CD4-positive, alpha-beta T cell treated with Interleukin-12 subunit alpha and Interleukin-12 subunit beta, for 1 hour (primary cell): ENCODE data around the gene SCRG1.
A peak's percentile ranks its signal among the peaks of the same experiment; 100 is the strongest.

Source experiments
- DNase-seq: peaks from one replicate; pipeline ENCODE4 v3.0.0-alpha.2; 2020

SCRG1 gene

GRCh38 chr4:173398779-173399415 is at the start of gene SCRG1:
Gene SCRG1, minus strand, starts transcription at chr4:173399116. Its CDS starts 7,702 bp downstream, at chr4:173391414.
- no peak for DNase-seq

- no peak for DNase-seq
Observed at GRCh38 chr4:173448103-173448502, 49.2 kb upstream of the SCRG1 start.

GRCh38 chr4:173446416-173446815 is 47.5 kb upstream of the SCRG1 start:
- DNase-seq, result no peak

GRCh38 chr4:173443121-173443520 is 44.2 kb upstream of the SCRG1 start:
- no peak for DNase-seq

- no peak for DNase-seq
Observed at GRCh38 chr4:173442223-173442932, 43.5 kb upstream of the SCRG1 start.

DNA sequence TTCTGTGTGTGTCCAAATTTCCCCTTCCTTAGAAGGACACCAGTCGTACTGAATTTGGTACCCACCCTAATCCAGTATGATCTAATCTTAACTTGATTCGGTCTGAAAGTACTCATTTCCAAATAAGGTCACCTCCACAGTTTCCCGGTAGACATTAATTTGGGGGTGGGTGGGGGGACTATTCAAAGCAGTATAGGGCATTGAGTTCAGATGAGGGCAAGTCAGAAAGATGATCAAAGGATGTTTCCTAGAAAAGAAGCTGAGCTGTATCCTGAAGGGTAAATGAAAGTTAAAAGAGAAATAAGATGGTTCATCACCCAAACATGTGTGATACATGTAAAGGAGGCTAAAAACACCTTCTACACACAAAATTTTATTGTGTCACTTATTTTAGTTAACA is 42.0 kb upstream of the SCRG1 start:
- no peak for DNase-seq

DNA sequence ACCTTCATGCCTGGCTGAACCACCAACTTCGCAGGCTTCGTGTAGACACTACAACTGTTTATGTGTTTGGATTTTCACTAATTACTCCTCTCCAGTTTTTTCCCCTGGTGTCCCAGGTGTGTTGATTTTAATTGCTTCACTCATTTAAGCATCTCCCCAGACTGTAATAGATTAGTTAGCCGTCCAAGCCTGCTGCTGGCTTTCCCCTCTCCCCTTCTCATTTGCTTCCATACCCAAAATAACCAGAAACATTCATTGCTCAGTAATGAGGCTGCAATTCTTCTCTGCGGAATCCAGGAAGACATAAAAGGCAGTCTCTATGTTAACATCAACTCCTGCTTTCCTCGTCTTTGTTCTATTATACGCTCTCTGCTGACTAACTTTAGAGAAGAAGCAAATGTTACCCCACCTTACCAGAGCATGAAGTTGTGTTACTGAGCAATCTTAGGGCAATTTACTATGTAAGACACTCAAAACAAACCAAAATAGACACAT is 37.9 kb upstream of the SCRG1 start:
- DNase-seq, result no peak

GRCh38 chr4:173436149-173436579 is 37.2 kb upstream of the SCRG1 start:
- no peak for DNase-seq

GRCh38 chr4:173434231-173434630 is 35.3 kb upstream of the SCRG1 start:
- no peak for DNase-seq

GRCh38 chr4:173433447-173433846 is 34.5 kb upstream of the SCRG1 start:
- no peak for DNase-seq

- no peak for DNase-seq
Observed at GRCh38 chr4:173432430-173432829, 33.5 kb upstream of the SCRG1 start.

- peak; percentile 33 for DNase-seq
Observed at GRCh38 chr4:173426064-173426463, 27.1 kb upstream of the SCRG1 start.

GRCh38 chr4:173424899-173425805 is 26.2 kb upstream of the SCRG1 start:
- no peak for DNase-seq

DNA sequence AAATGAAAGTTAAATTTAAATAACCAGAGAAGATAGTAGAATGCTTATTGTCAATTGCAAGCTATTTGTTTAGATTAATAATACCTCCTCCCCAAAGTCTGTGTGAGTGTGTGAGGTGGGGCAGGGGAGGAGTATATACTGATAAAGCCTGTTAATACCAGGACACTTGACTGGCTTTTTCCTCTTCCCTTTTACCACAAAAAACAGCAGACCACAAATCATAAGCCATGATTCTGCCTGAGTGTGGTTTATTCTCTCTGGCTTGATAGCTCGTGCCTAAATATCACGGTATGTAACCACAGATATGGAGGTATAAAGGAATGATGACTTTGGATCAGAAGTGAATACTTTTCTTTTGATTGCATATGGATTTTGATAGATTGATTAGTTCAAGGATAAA is 21.9 kb upstream of the SCRG1 start:
- no peak for DNase-seq

DNA sequence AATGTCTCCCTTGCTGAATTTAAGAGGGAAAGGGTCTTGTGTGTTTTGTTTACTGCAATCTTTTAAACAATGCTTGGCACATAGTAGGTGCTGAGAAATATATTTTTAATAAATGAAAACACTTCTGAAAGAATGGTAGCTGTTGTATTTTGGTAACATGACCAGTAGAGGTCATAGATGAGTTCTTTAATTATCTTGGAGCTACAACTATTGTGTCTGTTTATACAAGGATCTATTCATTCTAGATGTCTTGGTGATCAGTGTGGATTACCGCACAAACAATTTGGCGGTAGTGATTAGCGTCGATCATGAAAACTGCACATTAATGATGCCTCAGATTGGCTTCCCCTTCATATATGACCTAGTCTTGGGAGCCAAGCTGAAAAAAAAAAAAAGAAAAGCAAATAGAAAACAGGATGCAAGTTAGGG is 21.4 kb upstream of the SCRG1 start:
- peak; percentile 30 for DNase-seq

DNA sequence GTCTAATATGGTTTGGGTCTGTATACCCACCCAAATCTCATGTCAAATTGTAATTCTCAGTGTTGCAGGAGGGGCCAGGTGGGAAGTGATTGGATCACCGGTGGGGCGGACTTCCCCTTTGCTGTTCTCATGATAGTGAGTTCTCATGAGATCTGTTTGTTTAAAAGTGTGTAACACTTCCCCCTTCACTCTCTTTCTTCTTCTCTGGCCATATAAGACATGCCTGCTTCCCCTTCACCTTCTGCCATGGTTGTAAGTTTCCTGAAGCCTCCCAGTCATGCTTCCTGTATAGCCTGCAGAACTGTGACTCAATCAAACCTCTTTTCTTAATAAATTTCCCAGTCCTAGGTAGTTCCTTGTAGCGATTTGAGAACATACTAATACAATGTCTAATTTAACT is 19.7 kb upstream of the SCRG1 start:
- DNase-seq, result no peak

DNA sequence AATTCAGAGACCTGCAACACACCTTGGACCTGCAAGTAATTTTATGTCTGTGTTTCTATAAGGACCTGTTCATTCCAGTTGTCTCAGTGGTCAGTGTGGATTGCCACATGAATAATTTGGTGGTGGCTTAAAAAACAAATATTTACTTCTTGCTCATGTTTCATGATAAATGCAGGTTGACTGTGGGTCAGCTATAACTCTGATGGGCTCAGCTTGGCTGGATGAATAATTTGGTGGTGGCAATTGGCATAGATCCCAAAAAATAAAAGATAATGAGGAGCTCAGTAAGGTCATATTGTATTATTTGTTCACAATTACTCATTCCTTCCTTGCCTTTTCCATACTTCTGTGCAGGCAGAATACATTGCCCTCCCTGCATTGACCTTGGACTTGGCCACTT is 18.9 kb upstream of the SCRG1 start:
- no peak for DNase-seq

DNA sequence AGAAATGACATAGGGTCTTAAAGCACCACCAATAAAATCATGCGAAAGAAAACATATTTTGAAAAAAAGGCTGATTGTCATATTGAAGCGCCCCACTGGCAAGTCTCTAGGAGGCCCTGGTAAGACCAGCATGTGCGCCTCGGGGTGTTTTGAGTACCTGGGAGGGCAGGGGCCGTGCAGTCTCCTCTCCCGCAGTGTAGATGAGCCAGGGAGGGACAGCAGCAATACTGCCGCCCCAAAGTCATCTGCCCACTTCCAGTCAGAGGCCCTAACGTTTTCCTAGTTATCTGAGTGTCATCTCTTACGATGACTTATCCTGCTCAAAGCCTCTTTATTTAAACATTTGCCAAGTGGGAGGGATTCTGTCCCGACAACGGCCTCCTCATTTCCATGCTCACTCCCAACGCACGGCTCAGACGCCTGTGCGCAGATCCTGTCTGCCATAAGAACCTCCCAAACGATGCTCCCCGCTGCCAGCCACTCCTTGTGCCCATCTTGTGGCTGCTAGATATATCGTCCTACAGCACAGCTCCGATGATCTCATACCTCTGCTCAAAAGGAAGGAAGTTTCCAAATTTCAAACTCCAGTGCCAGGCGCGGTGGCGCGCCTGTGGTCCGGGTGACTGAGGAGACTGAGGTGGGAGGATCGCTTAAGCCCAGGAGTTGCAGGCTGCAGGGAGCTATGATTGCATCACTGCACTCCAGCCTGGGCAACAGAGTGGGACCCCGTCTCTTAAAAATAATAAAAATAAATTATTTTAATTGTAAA is 17.2 kb upstream of the SCRG1 start:
- peak; percentile 11 for DNase-seq

DNA sequence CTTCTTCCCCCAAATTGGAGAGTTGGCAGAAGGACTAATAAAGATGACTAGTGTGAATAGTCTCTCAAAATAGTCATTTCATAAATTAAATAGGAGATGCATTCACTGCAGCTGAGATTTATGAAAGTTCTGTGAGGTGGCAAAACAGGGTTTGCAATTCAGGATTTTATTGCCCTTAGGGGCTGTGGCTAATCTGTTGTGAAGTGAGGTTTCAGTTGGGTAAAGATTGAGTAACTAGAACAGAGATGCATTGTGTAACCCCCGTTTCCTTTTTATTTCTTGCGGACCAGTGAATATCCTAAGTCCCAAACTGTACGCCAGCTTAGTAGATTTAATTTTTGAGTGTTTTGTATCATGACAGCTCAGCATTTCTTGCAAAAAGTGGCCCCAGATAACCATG is 16.2 kb upstream of the SCRG1 start:
- no peak for DNase-seq

GRCh38 chr4:173414456-173414855 is 15.5 kb upstream of the SCRG1 start:
- DNase-seq, result no peak

- no peak for DNase-seq
Observed at GRCh38 chr4:173413036-173413435, 14.1 kb upstream of the SCRG1 start.

DNA sequence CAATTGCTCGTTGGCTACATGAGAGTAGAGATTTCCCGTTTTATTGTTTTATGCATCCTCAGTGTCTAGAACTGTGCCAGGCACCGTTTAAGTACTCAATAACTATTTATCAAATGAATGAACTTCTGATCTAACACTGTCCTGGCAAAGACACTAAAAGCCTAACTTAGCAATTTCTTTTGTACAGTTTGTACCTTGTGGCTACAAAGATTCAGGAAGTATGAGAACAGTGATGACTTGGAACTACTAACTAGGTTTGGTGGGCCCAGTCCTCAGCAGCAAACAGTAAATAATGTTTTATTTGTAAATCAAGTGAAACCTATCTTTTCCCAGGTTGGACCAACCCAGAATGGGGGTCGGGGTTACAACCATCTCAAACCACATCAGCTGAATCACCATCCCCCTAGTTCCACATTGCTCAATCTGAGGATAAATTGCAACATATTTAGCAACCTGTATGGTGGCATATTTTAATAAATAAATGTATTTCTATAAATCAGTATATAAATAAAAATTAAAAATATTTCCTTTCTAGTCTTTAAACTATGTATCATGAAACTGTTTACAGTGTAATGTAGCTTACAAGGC is 12.3 kb upstream of the SCRG1 start:
- no peak for DNase-seq
